H1 (cell line): ENCODE results near the gene KLK10. TPM values are rescaled to one million over a fixed set of nuclear protein-coding genes. Genes with fewer than 3 reads are reported as not detected.

Experiments
- CTCF ChIA-PET: fragments of 300-600 bp; sonication (Branson Sonifier 250); formaldehyde crosslinking; loops from one replicate; lab custom pipeline; 2021; ENCODE audit not compliant: partially characterized antibody; lab: Charles Lee
- POLR2A ChIA-PET: fragments of 300-600 bp; sonication (Branson Sonifier 250); formaldehyde crosslinking; loops from one replicate; lab custom pipeline; 2021; ENCODE audit warnings: inconsistent platforms; ENCODE audit not compliant: partially characterized antibody; lab: Charles Lee
- DNase-seq, 2 experiments: peaks; one replicate each; pipeline versions ENCODE4 v3.0.0 to v3.0.0-alpha.2; 2010 to 2022; ENCODE audit warnings: low spot score in 2 of 2, low read depth in 1 of 2, mixed read lengths in 1 of 2
- FAIRE-seq: peaks from 2 replicates; lab custom pipeline; 2011; peaks lifted over from hg19 to GRCh38; lab: Jason Lieb, UNC
- H2AFZ ChIP-seq: 2 replicates; pipeline ENCODE4 v1.8.1; 2012; ENCODE audit warnings: low read length, inconsistent platforms
- H2AK5ac ChIP-seq: 2 replicates; pipeline ENCODE4 v1.6.1; 2013; ENCODE audit warnings: low read depth, low read length
- H2BK120ac ChIP-seq: replicated peaks from 2 replicates; pipeline ENCODE3; 2013; ENCODE audit warnings: low read depth, low read length, inconsistent platforms
- H2BK12ac ChIP-seq: 2 replicates; pipeline ENCODE4 v1.6.1; 2013; ENCODE audit warnings: low read depth, low read length
- H2BK15ac ChIP-seq: 2 replicates; pipeline ENCODE4 v1.6.1; 2013; ENCODE audit warnings: low read length
- H2BK20ac ChIP-seq: 2 replicates; pipeline ENCODE4 v1.6.1; 2013; ENCODE audit warnings: low read length
- H2BK5ac ChIP-seq: 2 replicates; pipeline ENCODE4 v1.6.1; 2013; ENCODE audit warnings: low read depth, low read length
- H3K14ac ChIP-seq: 2 replicates; pipeline ENCODE4 v1.6.1; 2013; ENCODE audit warnings: inconsistent platforms; ENCODE audit not compliant: insufficient read length
- H3K18ac ChIP-seq: 2 replicates; pipeline ENCODE4 v1.6.1; 2013; ENCODE audit warnings: low read length; ENCODE audit errors: extremely low read depth
- H3K23ac ChIP-seq: 2 replicates; pipeline ENCODE4 v1.6.1; 2013; ENCODE audit warnings: inconsistent platforms; ENCODE audit not compliant: insufficient read length
- H3K23me2 ChIP-seq: 2 replicates; pipeline ENCODE4 v1.6.1; 2013; ENCODE audit warnings: low read depth, low read length
- H3K27ac ChIP-seq: 2 replicates; pipeline ENCODE4 v1.6.1; 2011; ENCODE audit warnings: low read depth, low read length, inconsistent platforms
- H3K27me3 ChIP-seq, 4 experiments: replicated peaks in 1 of 4; 1 replicate in 1 of 4; 2 replicates in 3 of 4; pipeline versions ENCODE4 v1.6.1 to v1.8.1; 2011 to 2013; ENCODE audit warnings: low read length in 3 of 4, mild to moderate bottlenecking in 3 of 4, inconsistent platforms in 2 of 4, mixed read lengths in 2 of 4, moderate library complexity in 1 of 4; ENCODE audit not compliant: control insufficient read depth in 3 of 4, insufficient read depth in 3 of 4; ENCODE audit errors: extremely low read depth in 1 of 4
- H3K36me3 ChIP-seq, 4 experiments: 2 replicates each; pipeline versions ENCODE4 v1.6.1 to v1.8.1; 2011 to 2013; ENCODE audit warnings: mild to moderate bottlenecking in 4 of 4, low read length in 3 of 4, moderate library complexity in 2 of 4, control low read depth in 1 of 4, inconsistent platforms in 1 of 4; ENCODE audit not compliant: insufficient read depth in 4 of 4, control insufficient read depth in 2 of 4
- H3K4ac ChIP-seq: replicated peaks from 2 replicates; pipeline ENCODE3; 2013; ENCODE audit warnings: low read length, low read depth, mixed read lengths, inconsistent platforms; ENCODE audit not compliant: insufficient read length
- H3K4me1 ChIP-seq, 4 experiments: replicated peaks in 1 of 4; 1 replicate in 1 of 4; 2 replicates in 3 of 4; pipeline versions ENCODE4 v1.6.1 to v1.8.1; 2011 to 2013; ENCODE audit warnings: low read length in 3 of 4, inconsistent platforms in 2 of 4, mixed read lengths in 1 of 4; ENCODE audit not compliant: insufficient read depth in 4 of 4, control insufficient read depth in 3 of 4
- H3K4me2 ChIP-seq, 2 experiments: 2 replicates each; pipeline versions ENCODE4 v1.6.1 to v1.8.1; 2011 to 2013; ENCODE audit warnings: low read depth in 2 of 2, low read length in 2 of 2, control low read depth in 1 of 2, inconsistent platforms in 1 of 2, mild to moderate bottlenecking in 1 of 2; ENCODE audit not compliant: insufficient read depth in 1 of 2
- H3K4me3 ChIP-seq, 4 experiments: fragments of 200-600, 300-600 bp in 1 of 4; sonication (generic), shearing (Covaris generic), sonication (Bioruptor Twin) in 1 of 4; 2 replicates each; pipeline versions ENCODE4 v1.5.1 to v1.8.1; 2011 to 2016; ENCODE audit warnings: low read length in 4 of 4, low read depth in 3 of 4, control low read depth in 2 of 4, inconsistent platforms in 2 of 4, mild to moderate bottlenecking in 2 of 4, mixed read lengths in 1 of 4, moderate library complexity in 1 of 4; ENCODE audit not compliant: insufficient read depth in 2 of 4; ENCODE audit errors: extremely low read depth in 1 of 4
- H3K56ac ChIP-seq: replicated peaks from 2 replicates; pipeline ENCODE3; 2013; ENCODE audit warnings: low read depth, mild to moderate bottlenecking, mixed read lengths, low read length, inconsistent platforms; ENCODE audit not compliant: insufficient read length
- H3K79me1 ChIP-seq: 2 replicates; pipeline ENCODE4 v1.6.1; 2013; ENCODE audit warnings: low read depth, low read length, control low read depth
- H3K79me2 ChIP-seq, 2 experiments: 2 replicates each; pipeline versions ENCODE4 v1.6.1 to v1.8.1; 2012 to 2013; ENCODE audit warnings: low read length in 2 of 2, mild to moderate bottlenecking in 2 of 2, inconsistent platforms in 1 of 2; ENCODE audit not compliant: insufficient read depth in 2 of 2, control insufficient read depth in 1 of 2
- H3K9ac ChIP-seq, 4 experiments: replicated peaks in 1 of 4; 1 replicate in 1 of 4; 2 replicates in 3 of 4; pipeline versions ENCODE4 v1.6.1 to v1.8.1; 2011 to 2013; ENCODE audit warnings: low read depth in 3 of 4, low read length in 3 of 4, control low read depth in 2 of 4, mild to moderate bottlenecking in 2 of 4, moderate library complexity in 2 of 4, inconsistent platforms in 1 of 4; ENCODE audit errors: extremely low read depth in 1 of 4
- H3K9me3 ChIP-seq, 2 experiments: 2 replicates each; pipeline versions ENCODE4 v1.6.1 to v1.8.1; 2012 to 2013; ENCODE audit warnings: mild to moderate bottlenecking in 2 of 2, moderate library complexity in 2 of 2, control low read depth in 1 of 2, inconsistent platforms in 1 of 2, low read depth in 1 of 2, low read length in 1 of 2, mixed read lengths in 1 of 2; ENCODE audit not compliant: insufficient read depth in 2 of 2
- H4K20me1 ChIP-seq, 2 experiments: replicated peaks in 1 of 2; 2 replicates each; pipeline versions ENCODE3 to v1.8.1; 2011 to 2013; ENCODE audit warnings: inconsistent platforms in 2 of 2, low read length in 2 of 2, mild to moderate bottlenecking in 1 of 2; ENCODE audit not compliant: insufficient read depth in 2 of 2, control insufficient read depth in 1 of 2
- H4K5ac ChIP-seq: 2 replicates; pipeline ENCODE4 v1.6.1; 2013; ENCODE audit warnings: low read length, low read depth, mixed read lengths, inconsistent platforms; ENCODE audit not compliant: insufficient read length
- H4K8ac ChIP-seq: 2 replicates; pipeline ENCODE4 v1.8.0; 2013; ENCODE audit warnings: mild to moderate bottlenecking, moderate library complexity, low read length, inconsistent platforms; ENCODE audit not compliant: insufficient read depth; ENCODE audit errors: extremely low read depth
- H4K91ac ChIP-seq: replicated peaks from 2 replicates; pipeline ENCODE3; 2013; ENCODE audit warnings: low read length, mixed read lengths, inconsistent platforms; ENCODE audit not compliant: insufficient read length
- BRCA1 ChIP-seq: IDR thresholded peaks from 2 replicates; pipeline ENCODE4 v1.6.1; 2012; ENCODE audit warnings: low read depth, low read length, improper control_type of control experiment
- EGR1 ChIP-seq: IDR thresholded peaks from 2 replicates; pipeline ENCODE4 v1.6.1; 2011; ENCODE audit warnings: low read depth, low read length, borderline replicate concordance
- GTF2F1 ChIP-seq: IDR thresholded peaks from 2 replicates; pipeline ENCODE4 v1.6.1; 2012; ENCODE audit warnings: low read depth, low read length, improper control_type of control experiment, borderline replicate concordance
- PHF8 ChIP-seq: fragments of 200-600 bp; sonication (generic); conservative IDR thresholded peaks from 2 replicates; pipeline ENCODE4 v1.7.1; 2012; ENCODE audit warnings: low read depth, mild to moderate bottlenecking, inconsistent platforms, low read length, moderate library complexity
- POLR2AphosphoS5 ChIP-seq: IDR thresholded peaks from 2 replicates; pipeline ENCODE4 v1.6.1; 2011; ENCODE audit warnings: low read depth, low read length
- RFX5 ChIP-seq: IDR thresholded peaks from 2 replicates; pipeline ENCODE4 v1.6.1; 2011; ENCODE audit warnings: low read depth, low read length, improper control_type of control experiment, borderline replicate concordance
- RNF2 ChIP-seq: fragments of 200-900, 300-1000 bp; sonication (generic); IDR thresholded peaks from 2 replicates; pipeline ENCODE4 v1.7.1; 2016; ENCODE audit warnings: borderline replicate concordance, low read depth, mild to moderate bottlenecking, antibody characterized with exemption, low read length; ENCODE audit not compliant: poor library complexity, severe bottlenecking; ENCODE audit errors: missing control alignments
- SIX5 ChIP-seq: IDR thresholded peaks from 2 replicates; pipeline ENCODE4 v1.6.1; 2011; ENCODE audit warnings: mild to moderate bottlenecking, low read depth, low read length
- SUZ12 ChIP-seq: fragments of 200-600 bp; sonication (generic); IDR thresholded peaks from 2 replicates; pipeline ENCODE4 v1.6.1; 2012; ENCODE audit warnings: mild to moderate bottlenecking, inconsistent platforms, low read length, moderate library complexity, mixed read lengths
- TBP ChIP-seq: IDR thresholded peaks from 2 replicates; pipeline ENCODE4 v1.6.1; 2011; ENCODE audit warnings: low read depth, low read length, improper control_type of control experiment
- YY1 ChIP-seq: IDR thresholded peaks from 2 replicates; pipeline ENCODE4 v1.6.1; 2011; ENCODE audit warnings: low read depth, mild to moderate bottlenecking, low read length
- WGBS, 2 experiments: shearing (Covaris generic) in 1 of 2; methylation state at CpG; one replicate each; pipeline versions ENCODE4 v1.1.6 to v1.1.7; 2013 to 2015; ENCODE audit warnings: low lambda C conversion rate in 2 of 2, mixed read lengths in 2 of 2, inconsistent platforms in 1 of 2, low coverage in 1 of 2, missing lambda C conversion rate in 1 of 2; ENCODE audit not compliant: insufficient replicate concordance in 2 of 2, insufficient coverage in 1 of 2, insufficient read length in 1 of 2; ENCODE audit errors: extremely low coverage in 1 of 2, missing lambda C conversion rate in 1 of 2; 5-methylcytosine and 5-hydroxymethylcytosine counted together
- polyA plus RNA-seq, 7 experiments: library from polyadenylated mRNA; depleted of rRNA in 3 of 7; stranded (reverse) in 5 of 7; unstranded in 2 of 7; fragments of >200 nt in 5 of 7; fragments of 200-250 nt in 2 of 7; gene quantifications; 1 replicate in 5 of 7; 2 replicates in 1 of 7; 4 replicates in 1 of 7; pipeline versions ENCODE4 v1.2.1 to v1.2.3, GENCODE V29; 2011 to 2013; ENCODE audit warnings: missing spikeins in 2 of 7, mixed read lengths in 2 of 7
- total RNA-seq: library from RNA; stranded (reverse); fragmentation: NEBNext Ultra II Directional; extraction: Animal tissue kit (Norgen Biotek cat#: 25700); gene quantifications from 2 replicates; pipeline ENCODE4 v1.2.1, GENCODE V29; 2021
- TF ChIP-seq, protein P1 (sequence below): IDR thresholded peaks from 2 replicates; pipeline ENCODE4 v1.6.1; 2012; ENCODE audit warnings: inconsistent platforms

Gene KLK10
- total and polyA plus RNA-seq, 2 of the 8 experiments (the other 6 are each of a cell fraction or from before 2014, with no cell fraction given) = 4.8 to 9.7 TPM

DNA sequence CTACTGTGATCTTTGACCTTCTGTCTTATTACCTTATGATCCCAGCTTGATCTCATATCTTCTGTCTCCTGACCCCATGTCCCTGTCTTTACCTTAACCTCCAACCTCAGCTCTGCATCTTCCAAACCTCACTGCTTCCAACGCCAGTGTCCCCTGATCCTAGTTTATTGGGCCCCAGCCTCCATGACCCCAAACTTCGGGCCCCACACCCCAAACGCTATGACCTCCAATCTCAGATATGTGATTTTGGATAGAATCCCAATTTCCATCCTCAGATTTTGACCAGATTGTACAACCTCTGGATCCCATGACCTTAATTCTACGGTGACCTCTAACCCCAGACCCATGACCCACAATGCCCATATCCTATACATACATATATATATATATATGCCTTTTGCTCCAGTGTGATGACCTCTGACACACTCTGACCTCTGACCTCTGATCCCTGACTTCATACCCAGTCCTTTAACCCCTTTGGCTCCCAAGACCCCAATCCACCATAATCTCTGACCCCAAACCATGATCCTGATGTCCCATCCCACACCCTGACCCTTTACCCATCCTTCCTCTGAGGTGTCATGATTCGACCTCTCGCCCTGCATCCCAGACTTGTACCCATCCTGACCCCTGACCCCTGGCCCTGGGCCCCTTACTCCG, 11.8 kb upstream of the KLK10 start:
- POLR2A ChIA-PET = interaction anchor here (0.6 kb wide), 1 partner anchor 365 kb away, joined by 3 read pairs; no protein-coding TSS in a partner anchor
- 0 out of 2 replicates have a peak overlapping the region, but pooled peaks have one; percentile 5 for H2BK12ac ChIP-seq
- no peak for TF ChIP-seq SIX5
- TF ChIP-seq BRCA1 = no peak
- no peak for TF ChIP-seq EGR1
- TF ChIP-seq, protein P1, sequence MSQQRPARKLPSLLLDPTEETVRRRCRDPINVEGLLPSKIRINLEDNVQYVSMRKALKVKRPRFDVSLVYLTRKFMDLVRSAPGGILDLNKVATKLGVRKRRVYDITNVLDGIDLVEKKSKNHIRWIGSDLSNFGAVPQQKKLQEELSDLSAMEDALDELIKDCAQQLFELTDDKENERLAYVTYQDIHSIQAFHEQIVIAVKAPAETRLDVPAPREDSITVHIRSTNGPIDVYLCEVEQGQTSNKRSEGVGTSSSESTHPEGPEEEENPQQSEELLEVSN = no peak
- TF ChIP-seq RFX5 = no peak
- TF ChIP-seq GTF2F1 = no peak
- TF ChIP-seq TBP = no peak
- TF ChIP-seq RNF2 = no peak
- no peak for TF ChIP-seq POLR2AphosphoS5
- no peak for TF ChIP-seq YY1
- no peak for TF ChIP-seq SUZ12
- no peak for TF ChIP-seq PHF8

More for the DNA sequence above, 11.8 kb upstream of the KLK10 start:
- Histone ChIP-seq H3K14ac (no peak overlapping the region), H3K27ac (no peak overlapping the region), H2BK5ac (no peak overlapping the region), H3K23ac (no peak overlapping the region), H3K18ac (no peak overlapping the region), H4K8ac (peak overlapping the region; percentile 16; the same call in 1 of the 2 replicates), H2BK120ac (no peak overlapping the region), H3K79me1 (no peaks in the 10 kb centered on the region; the same call in 1 of the 2 replicates), H3K9ac (no peak overlapping the region), H2AK5ac (0 out of 2 replicates have a peak overlapping the region, but pooled peaks have one; percentile 53), H3K79me2 (no peaks in the 10 kb centered on the region), H3K4me1 (peaks cover 0 to 16% (median 8%) of the 10 kb centered on the region in 4 experiments; a peak in 5 of 7 replicates), H4K20me1 (no peaks in the 10 kb centered on the region), H3K4me2 (no peak overlapping the region), H3K27me3 (no peaks in the 10 kb centered on the region; a peak in 1 of 7 replicates), H3K9me3 (no peaks in the 10 kb centered on the region), H3K4ac (no peak overlapping the region), H2BK15ac (no peak overlapping the region; the same call in 1 of the 2 replicates), H2AFZ (no peak overlapping the region), H4K5ac (no peak overlapping the region), H3K36me3 (no peaks in the 10 kb centered on the region), H2BK20ac (no peak overlapping the region; the same call in 1 of the 2 replicates), H3K4me3 (no peak overlapping the region), H3K56ac (no peak overlapping the region), H4K91ac (no peak overlapping the region), H3K23me2 (no peaks in the 10 kb centered on the region)
- CTCF ChIA-PET = interaction anchor here (0.9 to 2.4 kb wide), 2 partner anchors 10 to 64 kb away, joined by 4 to 10 read pairs; no protein-coding TSS in a partner anchor
- DNase-seq (no peak), FAIRE-seq (no peak)
- 88% methylated on average over 7 of the region's 7 CpGs; no CpG with 5 or more reads in 1 of the 2 experiments for WGBS, 2 experiments
